Body of pancreas (tissue), 4 donors: Measurements from ENCODE around the gene EGFLAM.

Experiments
- POLR2A ChIP-seq, 3 donors: fragments of 450-650 bp; IDR thresholded peaks; one replicate each; pipeline ENCODE4 v1.6.1; 2016; ENCODE audit warnings: antibody characterized with exemption in 3 of 3, mild to moderate bottlenecking in 2 of 3
- TF ChIP-seq, protein P1 (sequence below), 7 experiments: fragments of 450-650 bp in 4 of 7; fragments of 200-600 bp in 3 of 7; sonication (generic) in 3 of 7; IDR thresholded peaks; one replicate each; pipeline ENCODE4 v1.5.1; 2016 to 2019; ENCODE audit warnings: antibody characterized with exemption in 7 of 7

DNA sequence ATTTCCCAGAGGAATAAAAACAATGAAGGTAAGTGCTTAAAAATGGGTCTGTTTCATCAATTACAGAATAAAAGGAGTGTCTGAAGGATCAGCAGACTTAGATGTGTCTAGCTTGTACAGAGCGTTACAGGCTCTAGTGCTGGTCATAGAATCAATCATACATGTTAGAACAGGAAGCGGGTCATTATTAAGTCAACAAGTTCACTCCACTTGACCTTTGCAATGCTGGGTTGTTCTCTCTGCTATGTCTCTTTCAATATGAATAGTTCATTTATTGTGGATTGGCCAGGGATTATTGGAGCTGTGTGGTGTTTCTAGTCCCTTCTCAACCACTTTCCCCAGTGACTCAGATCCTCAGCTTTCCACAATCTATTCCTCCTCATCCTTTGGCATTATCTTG is 20.7 kb upstream of the EGFLAM start:
- no peak for TF ChIP-seq POLR2A (IDR thresholded peaks at IDR 0.05)
- TF ChIP-seq, protein P1, sequence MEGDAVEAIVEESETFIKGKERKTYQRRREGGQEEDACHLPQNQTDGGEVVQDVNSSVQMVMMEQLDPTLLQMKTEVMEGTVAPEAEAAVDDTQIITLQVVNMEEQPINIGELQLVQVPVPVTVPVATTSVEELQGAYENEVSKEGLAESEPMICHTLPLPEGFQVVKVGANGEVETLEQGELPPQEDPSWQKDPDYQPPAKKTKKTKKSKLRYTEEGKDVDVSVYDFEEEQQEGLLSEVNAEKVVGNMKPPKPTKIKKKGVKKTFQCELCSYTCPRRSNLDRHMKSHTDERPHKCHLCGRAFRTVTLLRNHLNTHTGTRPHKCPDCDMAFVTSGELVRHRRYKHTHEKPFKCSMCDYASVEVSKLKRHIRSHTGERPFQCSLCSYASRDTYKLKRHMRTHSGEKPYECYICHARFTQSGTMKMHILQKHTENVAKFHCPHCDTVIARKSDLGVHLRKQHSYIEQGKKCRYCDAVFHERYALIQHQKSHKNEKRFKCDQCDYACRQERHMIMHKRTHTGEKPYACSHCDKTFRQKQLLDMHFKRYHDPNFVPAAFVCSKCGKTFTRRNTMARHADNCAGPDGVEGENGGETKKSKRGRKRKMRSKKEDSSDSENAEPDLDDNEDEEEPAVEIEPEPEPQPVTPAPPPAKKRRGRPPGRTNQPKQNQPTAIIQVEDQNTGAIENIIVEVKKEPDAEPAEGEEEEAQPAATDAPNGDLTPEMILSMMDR (IDR thresholded peaks at IDR 0.05), result no peak
